Left lung (tissue), 10 donors: ENCODE measurements around the gene ABAT. TPM values are rescaled to one million over a fixed set of nuclear protein-coding genes. Genes with fewer than 3 reads are reported as not detected.

Experiments
- ATAC-seq: fragments of 200-7000 bp; cut with Tn5 transposase; one replicate; pipeline ENCODE4 v1.9.1; 2020; ENCODE audit warnings: moderate library complexity
- DNase-seq, 4 donors: peaks; one replicate each; pipeline ENCODE4 v3.0.0-alpha.2; 2013 to 2020
- H3K27ac ChIP-seq, 2 donors: fragments of 200-600 bp; sonication (generic) in 1 of 2; one replicate each; pipeline versions ENCODE4 v1.5.0 to v1.8.0; 2020 to 2021
- H3K27me3 ChIP-seq, 2 donors: fragments of 200-600 bp; sonication (generic) in 1 of 2; one replicate each; pipeline versions ENCODE4 v1.5.0 to v1.8.0; 2020 to 2021
- H3K36me3 ChIP-seq, 2 donors: fragments of 200-600 bp; sonication (generic) in 1 of 2; one replicate each; pipeline versions ENCODE4 v1.5.0 to v1.8.0; 2020 to 2021
- H3K4me1 ChIP-seq, 2 donors: fragments of 200-600 bp; one replicate each; pipeline ENCODE4 v1.8.0; 2021
- H3K4me3 ChIP-seq, 2 donors: fragments of 200-600 bp; sonication (generic) in 1 of 2; one replicate each; pipeline versions ENCODE4 v1.5.0 to v1.8.0; 2020 to 2021; ENCODE audit warnings: mild to moderate bottlenecking in 1 of 2
- H3K9me3 ChIP-seq, 2 donors: fragments of 200-600 bp; sonication (generic) in 1 of 2; one replicate each; pipeline versions ENCODE4 v1.5.0 to v1.8.0; 2020 to 2021
- CTCF ChIP-seq, 2 donors: fragments of 200-600 bp; sonication (generic) in 1 of 2; IDR thresholded peaks; one replicate each; pipeline versions ENCODE4 v1.5.0 to v1.8.0; 2021; ENCODE audit warnings: antibody characterized with exemption in 2 of 2
- intact Hi-C, 2 donors: fragments of 100-400 bp; cut with DNase I; formaldehyde crosslinking; loops; one replicate each; pipeline versions ENCODE4 v1.11.2 to v1.14.2; 2022
- polyA plus RNA-seq, 6 donors: library from polyadenylated mRNA; unstranded; fragments of 120-200 nt; gene quantifications; one replicate each; pipeline ENCODE4 v1.2.1, GENCODE V29; 2013; ENCODE audit not compliant: insufficient read length in 6 of 6
- total RNA-seq, 2 donors: library from RNA; stranded (reverse); fragmentation: NEBNext Ultra II Directional; extraction: Animal tissue kit (Norgen Biotek cat#: 25700); gene quantifications; one replicate each; pipeline ENCODE4 v1.2.1, GENCODE V29; 2021
- donor health status: DM: no; HTN: yes; CAD: no.
- donor health status: DM: no; HTN: no; CAD: no.

The ABAT gene
- total and polyA plus RNA-seq, 8 donors: 8.0 to 42.6 (median 35.3) TPM

- Histone ChIP-seq H3K4me1 (no peaks in the 10 kb centered on the region), H3K27me3 (no peaks in the 10 kb centered on the region), H3K4me3 (no peak overlapping the region), H3K9me3 (no peaks in the 10 kb centered on the region), H3K36me3 (peaks cover 0 to 19% of the 10 kb centered on the region in 2 donors), H3K27ac (no peak overlapping the region)
- no peak for TF ChIP-seq CTCF (IDR thresholded peaks at IDR 0.05)
- intact Hi-C loops: no loop called here
- ATAC-seq (no peak), DNase-seq (no peak)
Measured at GRCh38 chr16:8767176-8767575, 92.8 kb downstream of the ABAT start.

GRCh38 chr16:8768283-8768682 lies 93.9 kb downstream of the ABAT start:
- ATAC-seq (no peak), DNase-seq (no peak)
- Histone ChIP-seq H3K9me3 (no peaks in the 10 kb centered on the region), H3K27ac (no peak overlapping the region), H3K4me3 (no peak overlapping the region), H3K36me3 (peaks cover 0 to 25% of the 10 kb centered on the region in 2 donors), H3K27me3 (no peaks in the 10 kb centered on the region), H3K4me1 (no peaks in the 10 kb centered on the region)
- intact Hi-C loops: no loop called here
- TF ChIP-seq CTCF (IDR thresholded peaks at IDR 0.05): no peak

- TF ChIP-seq CTCF (IDR thresholded peaks at IDR 0.05): no peak
- Histone ChIP-seq H3K4me1 (no peaks in the 10 kb centered on the region), H3K4me3 (no peak overlapping the region), H3K9me3 (no peaks in the 10 kb centered on the region), H3K36me3 (peaks cover 0 to 25% of the 10 kb centered on the region in 2 donors), H3K27ac (no peak overlapping the region), H3K27me3 (no peaks in the 10 kb centered on the region)
- DNase-seq (no peak), ATAC-seq (no peak)
- intact Hi-C loops: no loop called here
Measured at GRCh38 chr16:8768692-8769091, 94.3 kb downstream of the ABAT start.

GRCh38 chr16:8773537-8773936 lies 99.1 kb downstream of the ABAT start:
- DNase-seq (no peak), ATAC-seq (no peak)
- intact Hi-C loops: no loop called here
- no peak for TF ChIP-seq CTCF (IDR thresholded peaks at IDR 0.05)
- no peak overlapping the region for H3K4me3 ChIP-seq
- no peaks in the 10 kb centered on the region for H3K27me3 ChIP-seq
- H3K36me3 ChIP-seq: peaks cover 0 to 47% of the 10 kb centered on the region in 2 donors
- no peaks in the 10 kb centered on the region for H3K4me1 ChIP-seq
- H3K27ac ChIP-seq: no peak overlapping the region
- no peaks in the 10 kb centered on the region for H3K9me3 ChIP-seq

GRCh38 chr16:8774208-8774607 lies 99.8 kb downstream of the ABAT start:
- ATAC-seq: no peak
- Histone ChIP-seq H3K9me3 (no peaks in the 10 kb centered on the region), H3K4me1 (no peaks in the 10 kb centered on the region), H3K27ac (no peak overlapping the region), H3K27me3 (no peaks in the 10 kb centered on the region), H3K36me3 (peaks cover 0 to 45% of the 10 kb centered on the region in 2 donors), H3K4me3 (no peak overlapping the region)
- TF ChIP-seq CTCF (IDR thresholded peaks at IDR 0.05): no peak
- no peak for DNase-seq
- intact Hi-C loops: no loop called here
